Suprapubic skin (tissue), 4 donors: ENCODE results near the gene RPTOR. TPM values are rescaled to one million over a fixed set of nuclear protein-coding genes. Genes with fewer than 3 reads are reported as not detected.

Experiments used
- DNase-seq, 2 donors: peaks; one replicate each; pipeline ENCODE4 v3.0.0-alpha.2; 2019; ENCODE audit warnings: low spot score in 2 of 2
- H3K27ac ChIP-seq: fragments of 200-600 bp; sonication (generic); one replicate; pipeline ENCODE4 v1.5.1; 2019
- H3K27me3 ChIP-seq: fragments of 200-600 bp; sonication (generic); one replicate; pipeline ENCODE4 v1.5.1; 2019
- H3K36me3 ChIP-seq: fragments of 200-600 bp; sonication (generic); one replicate; pipeline ENCODE4 v1.5.1; 2019
- H3K4me1 ChIP-seq: fragments of 200-600 bp; sonication (generic); one replicate; pipeline ENCODE4 v1.5.1; 2019
- H3K4me3 ChIP-seq: fragments of 200-600 bp; sonication (generic); one replicate; pipeline ENCODE4 v1.5.1; 2019; ENCODE audit warnings: mild to moderate bottlenecking
- H3K9me3 ChIP-seq: fragments of 200-600 bp; sonication (generic); one replicate; pipeline ENCODE4 v1.5.1; 2019
- EP300 ChIP-seq: sonication (generic); formaldehyde crosslinking; IDR thresholded peaks from one replicate; pipeline ENCODE4 v1.6.1; 2017; ENCODE audit warnings: antibody characterized with exemption
- POLR2A ChIP-seq, 2 donors: fragments of 450-650 bp; IDR thresholded peaks; one replicate each; pipeline ENCODE4 v1.6.1; 2017; ENCODE audit warnings: antibody characterized with exemption in 2 of 2, mild to moderate bottlenecking in 2 of 2, moderate library complexity in 2 of 2
- POLR2AphosphoS5 ChIP-seq, 3 donors: sonication (generic); formaldehyde crosslinking; IDR thresholded peaks; one replicate each; pipeline ENCODE4 v1.6.1; 2017; ENCODE audit warnings: antibody characterized with exemption in 3 of 3
- WGBS: methylation state at CpG from one replicate; pipeline ENCODE4 v1.1.5; 2018; 5-methylcytosine and 5-hydroxymethylcytosine counted together
- total RNA-seq, 4 donors: library from RNA; depleted of rRNA; stranded (reverse); fragments of >200 nt; gene quantifications; one replicate each; pipeline ENCODE4 v1.1.0, GENCODE V29; 2016
- TF ChIP-seq, protein P1 (sequence below), 2 donors: fragments of 200-600 bp in 1 of 2; fragments of 450-650 bp in 1 of 2; sonication (generic) in 1 of 2; IDR thresholded peaks; one replicate each; pipeline ENCODE4 v1.5.1; 2016 to 2019; ENCODE audit warnings: antibody characterized with exemption in 2 of 2, mild to moderate bottlenecking in 1 of 2, moderate library complexity in 1 of 2

The RPTOR gene
- total RNA-seq, 4 donors from 2014 or later, result 45.8 to 84.6 (median 53.0) TPM

DNA sequence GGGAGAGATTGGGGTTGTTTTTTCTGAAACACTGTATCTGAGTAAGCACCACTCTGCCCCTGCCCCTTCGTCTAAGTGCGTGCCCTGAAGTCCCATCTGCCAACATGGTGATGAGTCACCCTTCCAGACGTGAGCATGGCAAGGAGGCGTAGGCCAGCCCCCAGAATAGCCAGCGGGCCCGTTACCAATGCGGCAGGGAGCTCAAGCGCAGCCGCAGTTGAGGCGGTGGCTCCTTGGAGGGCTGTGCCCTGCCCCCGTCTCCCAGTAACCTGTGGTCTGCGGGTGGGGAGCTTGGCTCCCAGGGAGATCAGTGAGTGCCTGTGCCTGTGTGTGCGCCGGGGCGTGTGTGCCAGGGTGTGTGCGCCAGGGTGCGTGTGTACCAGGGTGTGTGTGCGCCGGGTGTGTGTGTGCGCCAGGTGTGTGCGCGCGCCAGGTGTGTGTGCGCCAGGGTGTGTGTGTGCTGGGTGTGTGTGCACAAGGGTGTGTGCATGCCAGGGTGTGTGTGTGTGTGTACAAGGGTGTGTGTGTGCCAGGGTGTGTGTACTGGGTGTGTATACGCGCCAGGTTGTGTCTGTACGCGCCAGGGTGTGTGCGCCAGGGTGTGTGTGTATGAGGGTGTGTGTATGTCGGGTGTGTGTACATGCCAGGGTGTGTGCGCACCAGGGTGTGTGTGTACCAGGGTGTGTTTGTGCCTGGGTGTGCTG lies 348.4 kb downstream of the RPTOR start:
- H3K27me3 ChIP-seq, result no peaks in the 10 kb centered on the region
- TF ChIP-seq EP300, result no peak
- TF ChIP-seq, protein P1, sequence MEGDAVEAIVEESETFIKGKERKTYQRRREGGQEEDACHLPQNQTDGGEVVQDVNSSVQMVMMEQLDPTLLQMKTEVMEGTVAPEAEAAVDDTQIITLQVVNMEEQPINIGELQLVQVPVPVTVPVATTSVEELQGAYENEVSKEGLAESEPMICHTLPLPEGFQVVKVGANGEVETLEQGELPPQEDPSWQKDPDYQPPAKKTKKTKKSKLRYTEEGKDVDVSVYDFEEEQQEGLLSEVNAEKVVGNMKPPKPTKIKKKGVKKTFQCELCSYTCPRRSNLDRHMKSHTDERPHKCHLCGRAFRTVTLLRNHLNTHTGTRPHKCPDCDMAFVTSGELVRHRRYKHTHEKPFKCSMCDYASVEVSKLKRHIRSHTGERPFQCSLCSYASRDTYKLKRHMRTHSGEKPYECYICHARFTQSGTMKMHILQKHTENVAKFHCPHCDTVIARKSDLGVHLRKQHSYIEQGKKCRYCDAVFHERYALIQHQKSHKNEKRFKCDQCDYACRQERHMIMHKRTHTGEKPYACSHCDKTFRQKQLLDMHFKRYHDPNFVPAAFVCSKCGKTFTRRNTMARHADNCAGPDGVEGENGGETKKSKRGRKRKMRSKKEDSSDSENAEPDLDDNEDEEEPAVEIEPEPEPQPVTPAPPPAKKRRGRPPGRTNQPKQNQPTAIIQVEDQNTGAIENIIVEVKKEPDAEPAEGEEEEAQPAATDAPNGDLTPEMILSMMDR (IDR thresholded peaks at IDR 0.05), result no peak
- TF ChIP-seq POLR2AphosphoS5 (IDR thresholded peaks at IDR 0.05), result no peak
- no peak for TF ChIP-seq POLR2A (IDR thresholded peaks at IDR 0.05)
- peaks cover 33% of the 10 kb centered on the region for H3K4me1 ChIP-seq
- H3K27ac ChIP-seq, result no peak overlapping the region
- H3K4me3 ChIP-seq, result no peak overlapping the region
- no peak for DNase-seq
- peaks cover 51% of the 10 kb centered on the region for H3K36me3 ChIP-seq
- H3K9me3 ChIP-seq, result no peaks in the 10 kb centered on the region
- 44% methylated on average over 19 of the region's 31 CpGs for WGBS

DNA sequence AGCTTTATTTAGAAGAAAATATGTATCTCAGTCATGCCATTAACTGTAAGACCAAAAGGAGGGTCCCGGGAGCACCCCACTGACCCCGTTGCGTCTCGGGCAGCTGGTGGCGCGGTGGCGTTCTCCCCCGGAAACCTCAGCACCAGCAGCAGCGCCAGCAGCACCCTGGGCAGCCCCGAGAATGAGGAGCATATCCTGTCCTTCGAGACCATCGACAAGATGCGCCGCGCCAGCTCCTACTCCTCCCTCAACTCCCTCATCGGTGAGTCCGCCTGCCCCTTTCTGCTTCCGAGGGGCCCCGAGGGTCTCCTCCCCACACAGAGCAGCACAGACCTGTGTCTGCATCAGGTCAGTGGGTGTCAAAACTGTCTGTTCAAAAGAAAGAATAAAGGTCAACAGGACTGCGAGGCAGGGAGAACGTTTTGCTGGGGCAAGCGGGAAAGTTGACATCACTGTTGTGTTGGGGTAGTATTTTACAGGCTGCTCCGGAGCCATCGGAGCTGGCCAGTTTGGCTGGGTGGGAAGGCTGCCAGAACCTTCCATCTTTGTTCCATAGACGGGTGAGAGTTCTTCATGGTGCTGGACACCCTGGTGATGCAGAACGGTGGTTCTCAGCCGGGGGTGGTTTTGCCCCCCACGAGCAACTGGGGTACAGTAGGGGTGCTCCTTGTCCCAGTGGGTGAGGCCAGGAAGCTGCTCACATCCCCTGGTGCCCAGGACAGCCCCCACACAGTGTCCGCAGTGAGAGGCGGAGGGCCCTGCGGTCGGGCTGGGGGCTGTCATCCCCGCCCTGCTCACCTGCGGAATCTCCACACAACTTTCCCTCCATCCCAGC lies 349.2 kb downstream of the RPTOR start:
- Histone ChIP-seq H3K4me3 (no peak overlapping the region), H3K36me3 (peaks cover 48% of the 10 kb centered on the region), H3K27me3 (no peaks in the 10 kb centered on the region), H3K4me1 (peaks cover 33% of the 10 kb centered on the region), H3K9me3 (no peaks in the 10 kb centered on the region), H3K27ac (no peak overlapping the region)
- 94% methylated on average over 25 of the region's 34 CpGs for WGBS
- TF ChIP-seq POLR2AphosphoS5 (IDR thresholded peaks at IDR 0.05) (no peak), POLR2A (IDR thresholded peaks at IDR 0.05) (no peak), EP300 (no peak)
- TF ChIP-seq, protein P1 (IDR thresholded peaks at IDR 0.05), result no peak
- DNase-seq, result no peak

DNA sequence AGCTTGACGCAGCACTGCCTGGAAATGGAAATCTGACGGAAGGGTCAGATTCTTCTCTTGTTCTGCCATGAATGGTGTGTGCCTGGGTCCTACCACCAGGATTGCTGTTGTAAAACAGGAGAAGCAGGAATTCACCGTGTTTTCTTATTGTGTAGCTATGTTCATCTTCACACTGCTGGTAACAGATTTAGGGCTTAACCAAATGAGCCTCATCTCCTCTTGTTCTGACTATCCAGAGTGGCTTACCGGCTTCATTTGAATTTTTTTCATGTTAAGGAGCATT lies 349.7 kb downstream of the RPTOR start:
- H3K36me3 ChIP-seq, result peaks cover 45% of the 10 kb centered on the region
- no peaks in the 10 kb centered on the region for H3K9me3 ChIP-seq
- 89% methylated on average over 4 of the region's 4 CpGs for WGBS
- H3K4me1 ChIP-seq, result peaks cover 33% of the 10 kb centered on the region
- H3K27ac ChIP-seq, result no peak overlapping the region
- DNase-seq, result no peak
- no peak overlapping the region for H3K4me3 ChIP-seq
- TF ChIP-seq, protein P1 (IDR thresholded peaks at IDR 0.05), result no peak
- TF ChIP-seq EP300, result no peak
- TF ChIP-seq POLR2A (IDR thresholded peaks at IDR 0.05), result no peak
- TF ChIP-seq POLR2AphosphoS5 (IDR thresholded peaks at IDR 0.05), result no peak
- no peaks in the 10 kb centered on the region for H3K27me3 ChIP-seq

DNA sequence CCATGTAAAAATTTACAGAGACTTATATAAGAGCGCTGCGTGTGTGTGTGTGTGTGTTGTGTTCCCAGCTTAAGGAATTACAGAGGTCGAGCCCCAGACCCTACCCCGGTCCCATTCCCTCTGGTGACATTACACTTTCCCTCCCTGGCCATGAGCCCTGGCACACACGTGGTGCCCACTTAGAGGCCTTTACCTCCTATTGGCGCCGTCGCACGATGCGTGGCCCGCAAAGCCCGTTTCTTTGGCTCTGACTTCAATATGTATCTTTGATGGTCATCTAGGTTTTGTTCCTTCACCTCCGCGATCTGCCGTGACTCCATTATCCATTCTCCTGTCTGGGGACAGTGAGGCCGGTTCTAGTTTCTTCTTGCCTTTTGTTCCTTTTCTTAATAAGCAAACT lies 350.1 kb downstream of the RPTOR start:
- Histone ChIP-seq H3K9me3 (no peaks in the 10 kb centered on the region), H3K4me1 (peaks cover 35% of the 10 kb centered on the region), H3K27me3 (no peaks in the 10 kb centered on the region), H3K4me3 (no peak overlapping the region), H3K36me3 (peaks cover 45% of the 10 kb centered on the region), H3K27ac (no peak overlapping the region)
- DNase-seq, result no peak
- WGBS, result 95% methylated on average over 16 of the region's 16 CpGs
- TF ChIP-seq POLR2AphosphoS5 (IDR thresholded peaks at IDR 0.05) (no peak), POLR2A (IDR thresholded peaks at IDR 0.05) (no peak), EP300 (no peak)
- TF ChIP-seq, protein P1 (IDR thresholded peaks at IDR 0.05), result no peak

DNA sequence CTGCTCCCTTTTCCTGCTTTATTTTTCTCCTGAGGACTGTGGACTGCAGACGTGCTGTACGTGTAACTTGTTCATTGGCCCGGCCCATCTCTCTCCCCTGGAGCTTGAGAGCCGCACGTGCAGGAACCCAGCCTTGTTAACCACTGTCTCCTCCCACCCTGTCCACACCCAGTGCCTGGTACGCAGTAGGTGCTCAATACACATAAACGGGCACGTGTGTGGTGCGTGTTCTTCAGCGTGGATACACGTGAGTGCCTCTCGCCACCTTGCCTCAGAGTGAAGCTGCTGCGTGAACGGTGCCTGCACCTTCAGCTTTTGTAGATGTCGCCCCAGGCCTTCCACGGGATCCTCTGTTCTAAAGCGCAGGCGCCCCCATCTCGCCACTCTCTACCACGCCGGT lies 350.7 kb downstream of the RPTOR start:
- Histone ChIP-seq H3K4me1 (peaks cover 37% of the 10 kb centered on the region), H3K27me3 (no peaks in the 10 kb centered on the region), H3K9me3 (no peaks in the 10 kb centered on the region), H3K4me3 (no peak overlapping the region), H3K27ac (no peak overlapping the region), H3K36me3 (peaks cover 45% of the 10 kb centered on the region)
- DNase-seq, result no peak
- no peak for TF ChIP-seq POLR2A (IDR thresholded peaks at IDR 0.05)
- TF ChIP-seq, protein P1 (IDR thresholded peaks at IDR 0.05), result no peak
- no peak for TF ChIP-seq POLR2AphosphoS5 (IDR thresholded peaks at IDR 0.05)
- no peak for TF ChIP-seq EP300
- 81% methylated on average over 21 of the region's 21 CpGs for WGBS
